ENCODE measurements around the gene AVP.

GRCh38 chr20:3106658-3107463, 22.3 kb upstream of the AVP start:
- TF ChIP-seq CTCF (IDR thresholded peaks at IDR 0.05; ENCODE audit: low read depth, low read length, missing input control): no peak
- no peak for TF ChIP-seq REST (IDR thresholded peaks at IDR 0.05)
- no peak for TF ChIP-seq YY1 (IDR thresholded peaks at IDR 0.05)
- TF ChIP-seq TAF1 (conservative IDR thresholded peaks at IDR 0.05): no peak
- no peak for TF ChIP-seq ATF3 (IDR thresholded peaks at IDR 0.05)
- TF ChIP-seq MAX (IDR thresholded peaks at IDR 0.05): no peak
- no peak for TF ChIP-seq JUND (IDR thresholded peaks at IDR 0.05)
- no peak for TF ChIP-seq SP1 (IDR thresholded peaks at IDR 0.05)
- no peak for TF ChIP-seq GABPA (IDR thresholded peaks at IDR 0.05 in 1 of 2, conservative IDR thresholded peaks at IDR 0.05 in 1 of 2)
- TF ChIP-seq EGR1 (IDR thresholded peaks at IDR 0.05; ENCODE audit: low read depth in 2 of 2): no peak
- no peak for TF ChIP-seq RAD21 (IDR thresholded peaks at IDR 0.05)
- TF ChIP-seq FOXA1 (IDR thresholded peaks at IDR 0.05): no peak
- TF ChIP-seq ZBTB33 (IDR thresholded peaks at IDR 0.05): no peak
